Panc1 (cell line): ENCODE results near the gene GYPC. TPM values are rescaled to one million over a fixed set of nuclear protein-coding genes. Genes with fewer than 3 reads are reported as not detected.

ENCODE experiments used
- ATAC-seq: fragments of 200-7000 bp; cut with Tn5 transposase; 2 replicates; pipeline ENCODE4 v1.9.1; 2020; ENCODE audit warnings: mild to moderate bottlenecking, moderate library complexity
- BruUV-seq: library from RNA; stranded (reverse); fragments of 400-500 nt; replicated peaks from 2 replicates; lab custom pipeline; 2021; lab: Mats Ljungman, UMichigan
- CTCF ChIA-PET: fragments of 300-600 bp; sonication (Branson Sonifier 250); formaldehyde crosslinking; loops from one replicate; lab custom pipeline; 2022; ENCODE audit warnings: antibody characterized with exemption; lab: Charles Lee
- POLR2A ChIA-PET: fragments of 300-600 bp; sonication (Branson Sonifier 250); formaldehyde crosslinking; loops from one replicate; lab custom pipeline; 2022; ENCODE audit warnings: antibody characterized with exemption; lab: Charles Lee
- DNase-seq: peaks from one replicate; pipeline ENCODE4 v3.0.0-alpha.2; 2010; ENCODE audit warnings: low read depth, low spot score
- H3K27ac ChIP-seq: 2 replicates; pipeline ENCODE4 v1.5.1; 2011; ENCODE audit warnings: mild to moderate bottlenecking, low read length, inconsistent platforms
- H3K27me3 ChIP-seq: fragments of 200-500 bp; sonication (Bioruptor generic); 2 replicates; pipeline ENCODE4 v1.6.0; 2014; ENCODE audit warnings: low read length, inconsistent platforms; ENCODE audit not compliant: control insufficient read depth, insufficient read depth
- H3K36me3 ChIP-seq: fragments of 200-500 bp; sonication (Bioruptor generic); 2 replicates; pipeline ENCODE4 v1.5.1; 2014; ENCODE audit warnings: inconsistent platforms, mild to moderate bottlenecking, low read length, moderate library complexity; ENCODE audit not compliant: control insufficient read depth, insufficient read depth
- H3K4me1 ChIP-seq: 2 replicates; pipeline ENCODE4 v1.5.1; 2011; ENCODE audit warnings: inconsistent platforms, mild to moderate bottlenecking, low read length, moderate library complexity; ENCODE audit not compliant: control insufficient read depth, insufficient read depth
- H3K4me3 ChIP-seq, 2 experiments: 2 replicates each; pipeline ENCODE4 v1.5.1; 2011 to 2012; ENCODE audit warnings: low read depth in 2 of 2, low read length in 2 of 2, mild to moderate bottlenecking in 2 of 2, inconsistent platforms in 1 of 2, moderate library complexity in 1 of 2
- H3K9me3 ChIP-seq: fragments of 200-500 bp; sonication (Bioruptor generic); 2 replicates; pipeline ENCODE4 v1.5.1; 2014; ENCODE audit warnings: low read depth, mild to moderate bottlenecking, inconsistent platforms, low read length, moderate library complexity; ENCODE audit not compliant: control insufficient read depth, insufficient read depth
- CTCF ChIP-seq: fragments of 450-650 bp; IDR thresholded peaks from 2 replicates; pipeline ENCODE4 v1.5.1; 2017; ENCODE audit warnings: mild to moderate bottlenecking
- POLR2AphosphoS5 ChIP-seq: IDR thresholded peaks from 2 replicates; pipeline ENCODE4 v1.6.1; 2012; ENCODE audit warnings: mild to moderate bottlenecking, low read depth, low read length, moderate library complexity
- REST ChIP-seq, 2 experiments: IDR thresholded peaks; 2 replicates each; pipeline ENCODE4 v1.6.1; 2011 to 2012; ENCODE audit warnings: low read depth in 2 of 2, control low read depth in 1 of 2, low read length in 1 of 2, mild to moderate bottlenecking in 1 of 2, moderate library complexity in 1 of 2; ENCODE audit not compliant: insufficient read depth in 1 of 2
- SIN3A ChIP-seq: IDR thresholded peaks from 2 replicates; pipeline ENCODE4 v1.6.1; 2012; ENCODE audit warnings: low read depth, mild to moderate bottlenecking, low read length, moderate library complexity, borderline replicate concordance; ENCODE audit not compliant: insufficient read depth
- TCF7L2 ChIP-seq: IDR thresholded peaks from 2 replicates; pipeline ENCODE4 v1.6.1; 2011; ENCODE audit warnings: mild to moderate bottlenecking, low read depth, low read length, inconsistent platforms
- in situ Hi-C: cut with HindIII; loops from 2 replicates; pipeline ENCODE4 v1.10.0; 2016; ENCODE audit warnings: low sequenced_read_pairs, low pct_unique_long_range_greater_than_20kb
- intact Hi-C: fragments of 100-400 bp; cut with micrococcal nuclease; formaldehyde crosslinking; loops from one replicate; pipeline ENCODE4 v1.10.0; 2022; ENCODE audit not compliant: unreplicated experiment
- total RNA-seq: library from RNA; stranded (reverse); gene quantifications from one replicate; pipeline ENCODE4 v1.2.1, GENCODE V29; 2021; ENCODE audit not compliant: unreplicated experiment

Gene GYPC
- total RNA-seq, 1 experiment from 2014 or later: 0.57 TPM

- intact Hi-C loops (loop anchor here (10.0 kb wide), 1 partner anchor 140 kb away; no protein-coding TSS in a partner anchor), in situ Hi-C loops (no loop called here)
- DNase-seq (no peak), ATAC-seq (no peak)
- H3K27me3 ChIP-seq: no peaks in the 10 kb centered on the region
- H3K4me3 ChIP-seq: no peak overlapping the region
- TF ChIP-seq REST (IDR thresholded peaks at IDR 0.05; ENCODE audit: insufficient read depth in 1 of 2, low read depth in 2 of 2, low read length in 1 of 2): no peak
- TF ChIP-seq SIN3A: no peak
- no peak for TF ChIP-seq TCF7L2
- TF ChIP-seq CTCF: no peak
- TF ChIP-seq POLR2AphosphoS5: no peak
- POLR2A ChIA-PET: no interaction called here
- no peaks in the 10 kb centered on the region for H3K4me1 ChIP-seq
- H3K27ac ChIP-seq: no peak overlapping the region
- H3K9me3 ChIP-seq: no peaks in the 10 kb centered on the region
- CTCF ChIA-PET: no interaction called here
- H3K36me3 ChIP-seq: no peaks in the 10 kb centered on the region
- no TSS peak for BruUV-seq
Observed at GRCh38 chr2:126635281-126635680, 20.7 kb upstream of the GYPC start.

- BruUV-seq: no TSS peak
- H3K4me1 ChIP-seq: no peaks in the 10 kb centered on the region
- DNase-seq: no peak
- no peak overlapping the region for H3K27ac ChIP-seq
- no peak for ATAC-seq
- H3K4me3 ChIP-seq: no peak overlapping the region
- POLR2A ChIA-PET: no interaction called here
- intact Hi-C loops: loop anchor here (10.0 kb wide), 1 partner anchor 139 kb away; no protein-coding TSS in a partner anchor
- CTCF ChIA-PET: no interaction called here
- H3K36me3 ChIP-seq: no peaks in the 10 kb centered on the region
- TF ChIP-seq CTCF (no peak), REST (IDR thresholded peaks at IDR 0.05; ENCODE audit: insufficient read depth in 1 of 2, low read depth in 2 of 2, low read length in 1 of 2) (no peak), POLR2AphosphoS5 (no peak), TCF7L2 (no peak), SIN3A (no peak)
- no peaks in the 10 kb centered on the region for H3K9me3 ChIP-seq
- in situ Hi-C loops: no loop called here
- no peaks in the 10 kb centered on the region for H3K27me3 ChIP-seq
Observed at GRCh38 chr2:126635736-126636135, 20.2 kb upstream of the GYPC start.
